ENCODE measurements around the gene NAMPT. TPM values are rescaled to one million over a fixed set of nuclear protein-coding genes. Genes with fewer than 3 reads are reported as not detected.

Gene NAMPT
- total RNA-seq: 347 and 405 TPM in 2 replicates

DNA sequence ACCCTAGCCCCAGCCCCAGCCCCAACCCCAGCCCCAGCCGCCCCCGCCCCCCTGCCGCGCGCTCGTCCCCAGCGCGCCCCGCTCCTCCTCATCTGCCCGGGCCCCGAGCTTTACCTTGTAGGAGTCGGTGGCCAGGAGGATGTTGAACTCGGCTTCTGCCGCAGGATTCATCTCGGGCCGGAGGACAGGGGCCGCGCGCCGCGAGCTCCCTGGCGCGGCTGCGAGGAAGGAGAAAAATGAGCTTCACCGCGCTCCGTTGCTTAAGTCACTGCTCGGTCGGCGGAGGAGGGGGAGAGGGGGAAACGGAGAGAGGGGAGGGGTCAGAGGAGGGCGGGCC, at the start of gene NAMPT:
Gene NAMPT, minus strand, starts transcription at position 270 of the 337 bp plus-strand sequence. Its CDS starts 99 bp downstream, at position 171.

Small RNA genes lying within 50 kb of the gene (small RNA-seq; reads per million reads assigned to genes)
- not detected for gene RNU6-392P

Other genes with a start within 250 kb of the NAMPT start
- 74.7 and 97.6 TPM in 2 replicates for gene SYPL1, start 172.7 kb downstream of the NAMPT start, total RNA-seq

Measured in thoracic aorta endothelial cell (primary cell).